H9 (cell line): Measurements from ENCODE around the gene SELENOK. TPM values are rescaled to one million over a fixed set of nuclear protein-coding genes. Genes with fewer than 3 reads are reported as not detected.

ENCODE experiments used
- DNase-seq: peaks from one replicate; pipeline ENCODE4 v3.0.0-alpha.2; 2017
- H2AFZ ChIP-seq: one replicate; pipeline ENCODE4 v1.6.1; 2013; ENCODE audit warnings: mild to moderate bottlenecking, low read length, control low read depth, moderate library complexity
- H2AK5ac ChIP-seq: 2 replicates; pipeline ENCODE4 v1.6.1; 2013; ENCODE audit warnings: low read length, control low read depth, mixed read lengths; ENCODE audit not compliant: insufficient read length
- H2BK120ac ChIP-seq: one replicate; pipeline ENCODE4 v1.6.1; 2013; ENCODE audit warnings: low read depth, mild to moderate bottlenecking, low read length, control low read depth, inconsistent platforms; ENCODE audit not compliant: poor library complexity, severe bottlenecking
- H2BK12ac ChIP-seq: 2 replicates; pipeline ENCODE4 v1.6.1; 2013; ENCODE audit warnings: low read length, control low read depth, mixed read lengths, low read depth; ENCODE audit not compliant: insufficient read length
- H2BK15ac ChIP-seq: 2 replicates; pipeline ENCODE4 v1.6.1; 2013; ENCODE audit warnings: low read depth, low read length, control low read depth
- H2BK20ac ChIP-seq: one replicate; pipeline ENCODE4 v1.6.1; 2013; ENCODE audit warnings: low read depth, mild to moderate bottlenecking, low read length, control low read depth, inconsistent platforms; ENCODE audit not compliant: poor library complexity, severe bottlenecking
- H2BK5ac ChIP-seq: 2 replicates; pipeline ENCODE4 v1.6.1; 2013; ENCODE audit warnings: low read length, control low read depth, mixed read lengths; ENCODE audit not compliant: insufficient read length
- H3K14ac ChIP-seq: 2 replicates; pipeline ENCODE4 v1.6.1; 2013; ENCODE audit warnings: low read length, control low read depth; ENCODE audit not compliant: insufficient read depth
- H3K18ac ChIP-seq: 2 replicates; pipeline ENCODE4 v1.6.1; 2013; ENCODE audit warnings: low read depth, mild to moderate bottlenecking, mixed read lengths, low read length, control low read depth; ENCODE audit not compliant: insufficient read length
- H3K23ac ChIP-seq: 2 replicates; pipeline ENCODE4 v1.6.1; 2013; ENCODE audit warnings: low read length, control low read depth, mixed read lengths, low read depth; ENCODE audit not compliant: insufficient read length
- H3K23me2 ChIP-seq: 2 replicates; pipeline ENCODE4 v1.6.1; 2013; ENCODE audit warnings: low read depth, mild to moderate bottlenecking, mixed read lengths, low read length, control low read depth; ENCODE audit not compliant: insufficient read length, poor library complexity, severe bottlenecking
- H3K27ac ChIP-seq: 2 replicates; pipeline ENCODE4 v1.5.1; 2013; ENCODE audit warnings: low read length, control low read depth, mixed read lengths, low read depth; ENCODE audit not compliant: insufficient read length
- H3K27me3 ChIP-seq: 2 replicates; pipeline ENCODE4 v1.6.1; 2013; ENCODE audit warnings: low read length, control low read depth, inconsistent platforms; ENCODE audit not compliant: insufficient read depth
- H3K4ac ChIP-seq: 2 replicates; pipeline ENCODE4 v1.6.1; 2013; ENCODE audit warnings: low read depth, mild to moderate bottlenecking, control low read depth, inconsistent platforms, low read length, moderate library complexity
- H3K4me1 ChIP-seq: 2 replicates; pipeline ENCODE4 v1.6.1; 2013; ENCODE audit warnings: low read length, control low read depth, inconsistent platforms; ENCODE audit not compliant: insufficient read depth
- H3K4me2 ChIP-seq: 2 replicates; pipeline ENCODE4 v1.6.1; 2013; ENCODE audit warnings: low read length, control low read depth, mixed read lengths; ENCODE audit not compliant: insufficient read length, insufficient read depth
- H3K56ac ChIP-seq: 2 replicates; pipeline ENCODE4 v1.6.1; 2013; ENCODE audit warnings: low read depth, mild to moderate bottlenecking, mixed read lengths, low read length, control low read depth; ENCODE audit not compliant: insufficient read length
- H3K79me1 ChIP-seq: 2 replicates; pipeline ENCODE4 v1.6.1; 2013; ENCODE audit warnings: low read depth, mild to moderate bottlenecking, moderate library complexity, low read length, control low read depth, inconsistent platforms; ENCODE audit not compliant: insufficient read depth, poor library complexity, severe bottlenecking
- H3K79me2 ChIP-seq: 2 replicates; pipeline ENCODE4 v1.6.1; 2013; ENCODE audit warnings: low read length, control low read depth, inconsistent platforms; ENCODE audit not compliant: insufficient read depth
- H3K9ac ChIP-seq: 2 replicates; pipeline ENCODE4 v1.6.1; 2013; ENCODE audit warnings: low read length, control low read depth, mixed read lengths; ENCODE audit not compliant: insufficient read length; ENCODE audit errors: extremely low read depth
- H3K9me3 ChIP-seq: one replicate; pipeline ENCODE4 v1.6.1; 2013; ENCODE audit warnings: low read depth, low read length, inconsistent platforms; ENCODE audit not compliant: control insufficient read depth
- H3T11ph ChIP-seq: one replicate; pipeline ENCODE4 v1.6.1; 2013; ENCODE audit warnings: mild to moderate bottlenecking, low read length, control low read depth, inconsistent platforms
- H4K20me1 ChIP-seq: one replicate; pipeline ENCODE4 v1.6.1; 2013; ENCODE audit not compliant: control insufficient read depth, insufficient read length, insufficient read depth
- H4K5ac ChIP-seq: 2 replicates; pipeline ENCODE4 v1.6.1; 2013; ENCODE audit warnings: low read depth, mild to moderate bottlenecking, mixed read lengths, low read length, control low read depth; ENCODE audit not compliant: insufficient read length
- H4K8ac ChIP-seq: replicated peaks from 2 replicates; pipeline ENCODE4 v1.6.1; 2013; ENCODE audit warnings: low read length, control low read depth, mixed read lengths, low read depth; ENCODE audit not compliant: insufficient read length
- H4K91ac ChIP-seq: 2 replicates; pipeline ENCODE4 v1.6.1; 2013; ENCODE audit warnings: low read depth, mild to moderate bottlenecking, moderate library complexity, mixed read lengths, low read length, control low read depth; ENCODE audit not compliant: insufficient read length
- H3K27ac Mint-ChIP-seq, 3 experiments: 2 replicates in 2 of 3; 3 replicates in 1 of 3; pipeline ENCODE4 v1.8.0; 2020 to 2021; ENCODE audit warnings: mixed read lengths in 3 of 3, mild to moderate bottlenecking in 1 of 3, moderate library complexity in 1 of 3
- H3K27me3 Mint-ChIP-seq: 2 replicates; pipeline ENCODE4 v1.8.0; 2021; ENCODE audit warnings: low read depth, mild to moderate bottlenecking, moderate library complexity, mixed read lengths
- H3K36me3 Mint-ChIP-seq, 3 experiments: 2 replicates in 2 of 3; 3 replicates in 1 of 3; pipeline ENCODE4 v1.8.0; 2020 to 2021; ENCODE audit warnings: low read depth in 3 of 3, mixed read lengths in 3 of 3; ENCODE audit not compliant: insufficient read depth in 1 of 3
- H3K4me1 Mint-ChIP-seq, 2 experiments: 2 replicates each; pipeline ENCODE4 v1.8.0; 2020; ENCODE audit warnings: mixed read lengths in 2 of 2
- H3K4me3 Mint-ChIP-seq, 2 experiments: 2 replicates in 1 of 2; 3 replicates in 1 of 2; pipeline ENCODE4 v1.8.0; 2020 to 2021; ENCODE audit warnings: mild to moderate bottlenecking in 2 of 2, mixed read lengths in 2 of 2, moderate library complexity in 1 of 2
- H3K9me3 Mint-ChIP-seq, 2 experiments: 2 replicates in 1 of 2; 3 replicates in 1 of 2; pipeline ENCODE4 v1.8.0; 2020; ENCODE audit warnings: mild to moderate bottlenecking in 2 of 2, mixed read lengths in 2 of 2, moderate library complexity in 1 of 2
- CTCF ChIP-seq: fragments of 200-600 bp; sonication (generic); conservative IDR thresholded peaks from 3 replicates; pipeline ENCODE4 v1.8.0; 2021; ENCODE audit warnings: antibody characterized with exemption, mild to moderate bottlenecking
- WGBS: extraction: QIAGEN DNeasy Blood & Tissue Kit; methylation state at CpG from one replicate; pipeline ENCODE4 v1.1.7; 2013; ENCODE audit warnings: missing lambda C conversion rate, low lambda C conversion rate, mixed read lengths; ENCODE audit not compliant: insufficient read length; ENCODE audit errors: extremely low coverage; 5-methylcytosine and 5-hydroxymethylcytosine counted together
- total RNA-seq: library from RNA; stranded (reverse); gene quantifications from 2 replicates; pipeline ENCODE4 v1.2.1, GENCODE V29; 2021

Gene SELENOK
- total RNA-seq, 1 experiment from 2014 or later: 34.6 TPM

- H4K5ac ChIP-seq: no peak overlapping the region
- no peak overlapping the region for H2BK5ac ChIP-seq
- H3K9ac ChIP-seq: no peak overlapping the region
- H3K4me1 ChIP-seq: peaks cover 7% of the 10 kb centered on the region; the same call in 1 of the 2 replicates
- no peak overlapping the region for H2BK120ac ChIP-seq
- H3K23ac ChIP-seq: no peak overlapping the region
- no peak overlapping the region for H2BK12ac ChIP-seq
- H3K9me3 ChIP-seq: no peaks in the 10 kb centered on the region
- H3K4ac ChIP-seq: no peak overlapping the region
- no peaks in the 10 kb centered on the region for H3K79me2 ChIP-seq
- no peaks in the 10 kb centered on the region; a peak in 1 of 5 replicates for H3K9me3 Mint-ChIP-seq
- H3K27me3 ChIP-seq: peaks cover 9% of the 10 kb centered on the region; the same call in 1 of the 2 replicates
- no peaks in the 10 kb centered on the region for H3K79me1 ChIP-seq
- H3T11ph ChIP-seq: no peak overlapping the region
- DNase-seq: peak; percentile 41
- no peak overlapping the region for H2BK20ac ChIP-seq
- H3K4me3 Mint-ChIP-seq: peak overlapping the region in 1 of 2 experiments; percentile 10; a peak in 1 of 5 replicates
- H3K14ac ChIP-seq: peak overlapping the region; percentile 24; the same call in 1 of the 2 replicates
- H2AFZ ChIP-seq: no peak overlapping the region
- no peak overlapping the region for H4K91ac ChIP-seq
- H3K23me2 ChIP-seq: peaks cover 4% of the 10 kb centered on the region
- peaks cover 39 to 41% of the 10 kb centered on the region in 2 experiments for H3K4me1 Mint-ChIP-seq
- no peaks in the 10 kb centered on the region for H4K20me1 ChIP-seq
- H3K27ac ChIP-seq: no peak overlapping the region
- H3K4me2 ChIP-seq: no peak overlapping the region
- TF ChIP-seq CTCF: peak; percentile 49; the same call in 2 of the 3 replicates
- H3K27me3 Mint-ChIP-seq: peaks cover 18% of the 10 kb centered on the region
- no peak overlapping the region for H3K18ac ChIP-seq
- H4K8ac ChIP-seq: no peak overlapping the region
- peak overlapping the region in 2 of 3 experiments; percentile 18 to 55; a peak in 3 of 7 replicates for H3K27ac Mint-ChIP-seq
- no CpG with 5 or more reads among the region's 12 CpGs for WGBS
- H3K56ac ChIP-seq: no peak overlapping the region
- H3K36me3 Mint-ChIP-seq: peaks cover 1 to 10% (median 9%) of the 10 kb centered on the region in 3 experiments; a peak in 4 of 7 replicates
- no peak overlapping the region for H2BK15ac ChIP-seq
- no peak overlapping the region for H2AK5ac ChIP-seq
These were observed 49.0 kb downstream of the SELENOK start for GRCh38 chr3:53842436-53843194.
